ENCODE measurements around the gene PSMA3.

The PSMA3 gene

GRCh38 chr14:58299401-58300330 is 55.0 kb downstream of the PSMA3 start:
- DNase-seq (ENCODE audit: low read depth) = peak; percentile 12

GRCh38 chr14:58301416-58301815 is 56.8 kb downstream of the PSMA3 start:
- no peak for DNase-seq (ENCODE audit: low read depth)

- no peak for DNase-seq (ENCODE audit: low read depth)
Measured at GRCh38 chr14:58305730-58306129, 61.1 kb downstream of the PSMA3 start.

GRCh38 chr14:58307597-58308316 is 63.1 kb downstream of the PSMA3 start:
- no peak for DNase-seq (ENCODE audit: low read depth)

- no peak for DNase-seq (ENCODE audit: low read depth)
Measured at GRCh38 chr14:58309086-58309485, 64.4 kb downstream of the PSMA3 start.

- DNase-seq (ENCODE audit: low read depth) = no peak
Measured at GRCh38 chr14:58313699-58314098, 69.1 kb downstream of the PSMA3 start.

- no peak for DNase-seq (ENCODE audit: low read depth)
Measured at GRCh38 chr14:58315606-58316005, 71.0 kb downstream of the PSMA3 start.

All from stimulated activated CD8-positive, alpha-beta memory T cell treated with anti-CD3 and anti-CD28 coated beads, Interleukin-12 subunit alpha, Interleukin-12 subunit beta, amount 100 ng/mL, for 4 hours (primary cell).